C4-2B (cell line): ENCODE results near the gene ARPC3.
"Not testable (repeated sequence)": the region's sequence is repeated elsewhere in the genome, so short reads cannot be mapped to it uniquely, and the experiment has no call there.

Experiments
- H3K27ac ChIP-seq: fragments of 450-650 bp; 2 replicates; pipeline ENCODE4 v1.5.1; 2017
- ZFX ChIP-seq: fragments of 450-650 bp; IDR thresholded peaks from 2 replicates; pipeline ENCODE4 v1.6.1; 2017
- TF ChIP-seq, protein P1 (sequence below): fragments of 450-650 bp; conservative IDR thresholded peaks from 2 replicates; pipeline ENCODE4 v1.5.1; 2017; ENCODE audit warnings: mild to moderate bottlenecking

Gene ARPC3

DNA sequence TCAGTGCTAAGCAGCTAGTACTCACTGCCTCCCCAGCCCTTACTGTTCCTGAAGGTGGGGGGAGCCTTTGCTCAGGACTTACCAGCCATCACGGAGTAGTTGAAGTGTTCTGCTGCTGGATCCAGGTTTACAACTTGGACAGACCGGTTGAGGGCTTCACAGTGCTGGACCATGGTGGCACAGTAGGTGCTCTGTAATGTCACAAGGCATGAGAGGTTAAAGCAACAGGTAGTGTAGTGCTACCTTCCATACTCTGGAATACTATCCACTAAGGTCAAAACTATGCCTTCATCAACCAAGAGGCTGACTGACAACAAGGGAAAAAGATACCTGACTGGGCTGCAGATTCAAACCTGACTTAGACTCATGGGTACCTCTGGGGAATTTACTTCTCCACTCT lies 14.9 kb upstream of the ARPC3 start:
- TF ChIP-seq ZFX, result no peak
- TF ChIP-seq, protein P1, sequence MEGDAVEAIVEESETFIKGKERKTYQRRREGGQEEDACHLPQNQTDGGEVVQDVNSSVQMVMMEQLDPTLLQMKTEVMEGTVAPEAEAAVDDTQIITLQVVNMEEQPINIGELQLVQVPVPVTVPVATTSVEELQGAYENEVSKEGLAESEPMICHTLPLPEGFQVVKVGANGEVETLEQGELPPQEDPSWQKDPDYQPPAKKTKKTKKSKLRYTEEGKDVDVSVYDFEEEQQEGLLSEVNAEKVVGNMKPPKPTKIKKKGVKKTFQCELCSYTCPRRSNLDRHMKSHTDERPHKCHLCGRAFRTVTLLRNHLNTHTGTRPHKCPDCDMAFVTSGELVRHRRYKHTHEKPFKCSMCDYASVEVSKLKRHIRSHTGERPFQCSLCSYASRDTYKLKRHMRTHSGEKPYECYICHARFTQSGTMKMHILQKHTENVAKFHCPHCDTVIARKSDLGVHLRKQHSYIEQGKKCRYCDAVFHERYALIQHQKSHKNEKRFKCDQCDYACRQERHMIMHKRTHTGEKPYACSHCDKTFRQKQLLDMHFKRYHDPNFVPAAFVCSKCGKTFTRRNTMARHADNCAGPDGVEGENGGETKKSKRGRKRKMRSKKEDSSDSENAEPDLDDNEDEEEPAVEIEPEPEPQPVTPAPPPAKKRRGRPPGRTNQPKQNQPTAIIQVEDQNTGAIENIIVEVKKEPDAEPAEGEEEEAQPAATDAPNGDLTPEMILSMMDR, result no peak
- no peak overlapping the region for H3K27ac ChIP-seq

DNA sequence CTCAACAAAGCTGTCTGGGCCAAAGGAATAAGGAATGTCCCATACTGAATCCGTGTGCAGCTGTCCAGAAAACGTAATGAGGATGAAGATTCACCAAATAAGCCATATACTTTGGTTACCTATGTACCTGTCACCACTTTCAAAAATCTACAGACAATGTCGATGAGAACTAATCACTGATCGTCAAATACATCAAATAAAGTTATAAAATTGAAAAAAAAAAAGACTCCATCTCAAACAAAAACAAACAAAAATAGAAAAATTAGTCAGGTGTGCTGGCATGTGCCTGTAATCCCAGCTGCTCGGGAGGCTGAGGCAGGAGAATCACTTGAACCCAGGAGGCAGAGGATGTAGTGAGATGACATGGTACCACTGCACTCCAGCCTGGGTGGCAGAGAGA lies 11.1 kb upstream of the ARPC3 start:
- H3K27ac ChIP-seq, result not testable (repeated sequence)

DNA sequence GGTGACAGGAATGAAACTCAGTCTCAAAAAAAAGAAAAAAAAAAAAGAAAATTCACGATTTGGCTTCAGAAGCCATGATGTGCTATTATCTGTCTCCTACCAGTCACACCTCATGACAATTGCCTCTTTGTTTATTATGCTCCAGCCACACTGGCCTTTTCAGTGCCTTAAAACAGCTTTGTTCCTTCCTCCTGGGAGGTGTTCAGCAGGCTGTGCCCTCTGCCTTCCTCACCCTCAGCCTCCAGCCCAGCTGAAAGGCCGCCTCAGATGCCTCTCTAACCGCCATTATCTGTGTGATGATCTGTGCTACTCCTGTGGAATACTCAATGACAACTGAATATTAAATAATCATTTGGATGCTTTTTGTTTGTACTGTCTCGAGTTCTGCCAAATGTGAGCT lies 8.6 kb upstream of the ARPC3 start:
- TF ChIP-seq, protein P1, result no peak
- no peak for TF ChIP-seq ZFX
- no peak overlapping the region for H3K27ac ChIP-seq

DNA sequence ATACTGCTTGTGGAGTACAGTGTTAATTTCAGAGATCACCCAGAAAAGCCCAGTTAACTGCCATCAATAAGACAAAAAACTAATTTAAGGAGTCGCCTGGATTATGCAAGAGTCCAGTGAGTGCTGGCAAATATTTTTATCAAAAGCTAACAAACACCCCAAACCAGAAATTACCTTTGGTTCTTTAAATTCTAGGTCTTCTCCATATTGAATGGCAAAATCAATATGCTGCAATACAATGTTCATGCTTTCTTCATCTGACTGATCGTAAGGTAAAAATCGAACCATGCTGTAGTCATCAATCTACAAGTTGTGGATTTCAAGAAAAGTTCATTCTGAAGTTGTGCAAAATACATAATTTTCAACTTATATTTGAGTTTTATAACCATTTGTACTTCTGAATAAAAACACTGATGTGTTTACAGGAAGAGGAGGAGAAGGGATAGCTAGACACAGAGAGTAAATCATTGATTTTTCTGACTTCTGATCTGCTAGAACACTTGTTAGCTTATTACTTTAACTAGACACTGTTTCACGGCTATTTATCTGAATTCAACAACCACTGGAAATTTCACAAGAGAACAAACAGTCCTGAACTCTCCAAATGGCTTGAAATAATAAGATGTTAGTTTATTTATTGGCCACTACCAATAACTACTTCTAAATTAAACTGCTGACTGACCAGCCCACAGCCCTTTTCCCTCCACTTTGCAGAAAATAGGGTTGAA lies 3.6 kb upstream of the ARPC3 start:
- no peak overlapping the region for H3K27ac ChIP-seq

DNA sequence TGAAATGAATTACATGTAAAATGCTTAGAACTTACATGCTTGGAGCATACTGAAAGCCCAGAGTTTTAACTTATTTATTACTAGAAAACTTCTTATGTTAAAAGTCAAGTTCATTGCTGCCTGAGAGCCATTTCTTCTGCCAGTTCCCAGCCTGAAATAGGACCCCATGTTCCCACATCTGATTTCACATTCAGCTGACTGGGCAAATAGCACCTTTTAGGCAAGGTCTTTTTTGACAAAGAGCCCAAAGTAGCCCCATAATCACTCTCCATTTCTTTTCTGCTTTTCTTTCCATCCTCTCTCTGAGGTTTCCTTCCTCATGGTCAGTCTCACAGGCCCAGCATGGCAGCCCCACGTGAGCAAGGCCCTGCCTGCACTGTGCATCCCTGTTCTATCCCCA lies 1.1 kb upstream of the ARPC3 start:
- TF ChIP-seq ZFX, result no peak
- TF ChIP-seq, protein P1, result no peak
- no peak overlapping the region for H3K27ac ChIP-seq

More for the DNA sequence above, 3.6 kb upstream of the ARPC3 start:
- TF ChIP-seq ZFX, result no peak
- TF ChIP-seq, protein P1, result no peak

DNA sequence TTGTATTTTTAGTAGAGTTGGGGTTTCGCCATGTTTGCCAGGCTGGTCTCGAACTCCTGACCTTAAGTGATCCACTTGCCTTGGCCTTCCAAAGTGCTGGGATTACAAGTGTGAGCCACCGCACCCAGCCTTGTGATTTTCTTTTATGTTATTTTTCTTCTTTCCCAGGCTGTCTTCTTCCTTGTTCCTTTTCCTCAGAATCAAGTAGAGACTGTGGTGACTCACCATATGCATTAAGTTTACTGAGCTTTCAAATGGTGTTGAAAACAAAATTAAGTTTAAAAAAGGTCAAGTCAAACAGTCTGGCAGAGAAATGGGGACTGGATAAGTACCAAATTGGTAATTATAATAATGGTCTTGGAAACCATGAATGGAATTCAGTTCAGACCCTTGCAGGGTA lies 5.7 kb downstream of the ARPC3 start:
- no peak for TF ChIP-seq ZFX
- TF ChIP-seq, protein P1, result no peak
- H3K27ac ChIP-seq, result no peak overlapping the region

DNA sequence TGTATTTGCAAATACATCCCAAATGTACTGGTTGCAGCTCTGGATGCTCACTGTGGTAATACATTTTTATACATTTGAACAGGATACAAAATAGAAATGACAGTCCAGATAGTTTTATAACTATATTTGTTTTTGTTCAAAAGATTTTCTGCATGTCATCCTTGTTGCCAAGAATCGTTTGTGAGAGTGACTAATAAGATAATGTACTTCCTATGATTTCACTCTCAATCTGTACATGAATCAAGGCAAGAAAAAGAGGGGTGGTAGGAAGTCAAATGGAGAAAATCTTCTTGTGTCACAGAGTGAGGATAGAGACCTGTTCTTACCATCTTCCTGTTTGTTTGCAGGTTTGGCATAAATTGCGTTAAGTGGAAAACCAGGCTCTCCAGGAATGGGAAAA lies 13.9 kb downstream of the ARPC3 start:
- no peak overlapping the region for H3K27ac ChIP-seq
- no peak for TF ChIP-seq ZFX
- TF ChIP-seq, protein P1, result no peak

DNA sequence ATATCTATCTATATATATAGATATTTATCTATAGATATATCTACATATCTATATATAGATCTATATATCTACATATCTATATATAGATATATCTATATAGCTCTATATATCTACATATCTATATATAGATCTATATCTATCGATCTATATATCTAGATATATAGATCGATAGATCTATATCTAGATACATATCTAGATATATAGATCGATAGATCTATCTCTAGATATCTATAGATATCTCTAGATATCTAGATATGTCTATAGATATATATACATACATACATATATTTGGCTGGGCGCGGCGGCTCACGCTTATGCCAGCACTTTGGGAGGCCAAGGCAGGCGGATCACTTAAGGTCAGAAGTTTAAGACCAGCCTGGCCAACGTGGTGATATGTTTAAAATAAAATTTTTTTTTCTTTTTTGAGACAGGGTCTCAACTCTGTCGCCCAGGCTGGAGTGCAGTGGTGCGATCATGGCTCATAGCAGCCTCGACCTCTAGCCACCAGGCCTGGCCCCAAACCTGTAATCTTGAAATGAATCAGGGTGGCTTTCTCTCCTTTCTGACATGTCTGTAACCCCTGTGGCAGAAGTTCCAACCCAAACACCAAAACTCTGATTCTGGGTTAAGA lies 18.1 kb downstream of the ARPC3 start:
- no peak overlapping the region for H3K27ac ChIP-seq
- TF ChIP-seq ZFX, result no peak
- TF ChIP-seq, protein P1, result no peak

DNA sequence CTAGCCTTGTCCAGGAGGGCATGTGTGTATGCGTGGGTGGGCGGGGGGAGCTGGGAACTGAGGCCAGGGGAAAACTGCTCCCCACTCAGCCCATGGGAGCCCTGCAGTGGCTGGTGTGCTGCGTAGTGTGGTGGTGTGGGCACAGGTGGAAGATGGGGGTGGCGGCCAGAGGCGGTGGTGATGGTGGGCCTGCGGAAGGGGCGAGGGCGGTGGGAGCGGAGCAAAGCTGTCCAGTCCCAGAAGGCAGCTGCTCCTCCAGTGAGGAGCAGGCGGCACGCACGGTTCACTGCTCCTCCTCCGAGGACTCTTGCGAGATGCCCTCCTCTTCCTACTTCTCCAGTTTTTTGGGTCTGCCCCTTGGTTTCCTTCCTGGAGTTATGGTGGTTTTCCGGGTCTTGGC lies 20.5 kb downstream of the ARPC3 start:
- H3K27ac ChIP-seq, result not testable (repeated sequence)
